Retinal pigment epithelial cell (primary cell): ENCODE results near the gene FRMD6.
"Not testable (repeated sequence)": the region's sequence is repeated elsewhere in the genome, so short reads cannot be mapped to it uniquely, and the experiment has no call there.

Source experiments
- DNase-seq: peaks from one replicate; pipeline ENCODE4 v3.0.0-alpha.2; 2010; ENCODE audit warnings: low read depth
- H3K4me3 ChIP-seq: 2 replicates; pipeline ENCODE4 v1.5.1; 2011; ENCODE audit warnings: mild to moderate bottlenecking, low read length, control low read depth, moderate library complexity
- TF ChIP-seq, protein P1 (sequence below): conservative IDR thresholded peaks from 2 replicates; pipeline ENCODE4 v1.5.1; 2011; ENCODE audit warnings: low read depth, low read length, control low read depth, inconsistent platforms

FRMD6 gene

DNA sequence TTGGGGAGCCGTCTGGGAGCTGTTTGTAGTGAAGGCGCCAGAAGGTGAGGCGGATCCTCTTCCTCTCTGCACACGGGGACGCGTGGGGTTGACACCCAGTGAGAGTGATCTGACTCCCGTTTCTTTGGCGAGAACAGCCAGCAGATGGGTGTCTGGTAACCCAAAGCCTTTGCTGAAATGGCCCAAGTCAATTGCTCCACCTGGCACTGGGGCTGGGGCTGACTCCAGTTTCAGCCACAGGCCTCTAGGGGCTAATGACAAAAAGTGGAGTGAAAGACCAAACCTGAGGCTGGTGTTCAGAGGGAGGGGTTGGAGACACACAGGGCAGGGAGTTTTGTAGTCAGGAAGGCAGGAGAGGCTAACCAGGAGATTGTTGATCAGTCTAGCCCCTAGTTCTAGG, 87.0 kb downstream of the FRMD6 start:
- TF ChIP-seq, protein P1, sequence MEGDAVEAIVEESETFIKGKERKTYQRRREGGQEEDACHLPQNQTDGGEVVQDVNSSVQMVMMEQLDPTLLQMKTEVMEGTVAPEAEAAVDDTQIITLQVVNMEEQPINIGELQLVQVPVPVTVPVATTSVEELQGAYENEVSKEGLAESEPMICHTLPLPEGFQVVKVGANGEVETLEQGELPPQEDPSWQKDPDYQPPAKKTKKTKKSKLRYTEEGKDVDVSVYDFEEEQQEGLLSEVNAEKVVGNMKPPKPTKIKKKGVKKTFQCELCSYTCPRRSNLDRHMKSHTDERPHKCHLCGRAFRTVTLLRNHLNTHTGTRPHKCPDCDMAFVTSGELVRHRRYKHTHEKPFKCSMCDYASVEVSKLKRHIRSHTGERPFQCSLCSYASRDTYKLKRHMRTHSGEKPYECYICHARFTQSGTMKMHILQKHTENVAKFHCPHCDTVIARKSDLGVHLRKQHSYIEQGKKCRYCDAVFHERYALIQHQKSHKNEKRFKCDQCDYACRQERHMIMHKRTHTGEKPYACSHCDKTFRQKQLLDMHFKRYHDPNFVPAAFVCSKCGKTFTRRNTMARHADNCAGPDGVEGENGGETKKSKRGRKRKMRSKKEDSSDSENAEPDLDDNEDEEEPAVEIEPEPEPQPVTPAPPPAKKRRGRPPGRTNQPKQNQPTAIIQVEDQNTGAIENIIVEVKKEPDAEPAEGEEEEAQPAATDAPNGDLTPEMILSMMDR = no peak
- no peak overlapping the region for H3K4me3 ChIP-seq
- no peak for DNase-seq

DNA sequence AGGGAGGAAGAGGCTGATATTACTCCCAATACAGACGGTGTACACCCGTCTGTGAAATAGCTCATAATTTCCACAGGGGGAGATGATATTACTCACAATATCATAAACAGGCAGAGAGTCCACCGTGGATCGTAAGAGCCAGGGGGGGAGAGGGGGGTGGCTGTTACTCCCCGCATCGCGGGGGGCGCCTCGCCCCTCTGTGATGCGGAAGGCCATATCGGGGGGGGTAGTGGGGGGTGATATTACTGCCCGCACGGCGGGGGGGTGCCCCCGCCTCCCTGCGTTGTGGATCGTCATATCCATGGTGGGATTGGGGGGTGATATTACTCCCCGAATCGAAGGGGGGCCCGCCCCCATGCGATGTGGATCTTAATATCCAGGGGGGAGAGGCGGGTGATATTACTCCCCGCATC, 91.9 kb downstream of the FRMD6 start:
- TF ChIP-seq, protein P1 = no peak
- no peak for DNase-seq
- H3K4me3 ChIP-seq = no peak overlapping the region

DNA sequence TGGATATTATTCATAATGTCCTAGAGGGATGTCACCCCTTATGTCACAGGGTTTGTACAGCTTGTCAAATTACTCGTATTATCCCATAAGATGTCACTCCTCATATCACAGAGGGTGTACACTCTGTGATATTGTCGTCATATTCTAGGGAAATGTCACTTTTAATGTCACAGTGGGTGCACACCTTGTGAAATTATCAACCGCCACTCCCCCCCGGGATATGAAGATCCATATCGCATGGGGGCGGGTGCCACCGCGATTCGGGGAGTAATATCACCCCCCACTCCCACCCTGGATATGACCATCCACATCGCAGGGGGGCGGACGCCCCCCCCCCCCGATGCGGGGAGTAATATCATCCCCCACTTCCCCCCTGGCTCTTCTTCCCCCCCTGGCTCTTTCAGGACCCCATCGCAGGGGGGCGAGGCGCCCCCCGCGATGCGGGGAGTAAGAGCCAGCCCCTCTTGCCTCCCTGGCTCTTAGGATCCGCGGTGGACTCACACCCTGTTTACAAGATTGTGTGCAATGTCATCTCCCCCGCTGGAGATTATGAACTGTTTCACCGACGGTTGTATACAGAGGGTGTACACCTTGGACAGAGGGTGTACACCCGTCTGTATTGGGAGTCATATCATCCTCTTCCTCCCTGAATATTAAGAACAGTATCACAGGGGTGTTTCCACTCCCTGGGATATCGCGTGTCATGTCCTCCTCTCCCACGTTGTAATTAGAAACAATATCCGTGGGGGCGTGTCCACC, 92.8 kb downstream of the FRMD6 start:
- TF ChIP-seq, protein P1 = no peak
- no peak overlapping the region for H3K4me3 ChIP-seq
- DNase-seq = no peak

DNA sequence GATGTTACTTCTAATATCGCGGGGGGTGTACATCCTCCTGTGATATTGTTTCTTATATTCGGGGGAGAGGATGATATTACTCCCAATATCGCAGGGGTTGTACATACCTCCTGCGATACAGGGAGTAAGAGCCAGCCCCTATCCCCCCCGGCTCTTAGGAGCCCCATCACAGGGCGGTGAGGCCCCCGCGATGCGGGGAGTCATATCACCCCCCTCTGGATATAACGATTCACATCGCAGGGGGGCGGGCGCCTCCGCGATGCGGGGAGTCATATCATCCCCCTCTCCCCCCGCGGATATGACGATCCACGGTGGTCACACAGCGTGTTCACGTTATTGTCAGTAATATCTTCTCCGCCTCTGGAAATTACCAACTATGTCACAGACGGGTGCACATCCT, 95.1 kb downstream of the FRMD6 start:
- DNase-seq, H3K4me3 ChIP-seq: not testable (repeated sequence)

- no peak overlapping the region for H3K4me3 ChIP-seq
- TF ChIP-seq, protein P1 = no peak
- DNase-seq = no peak
These were observed 98.8 kb downstream of the FRMD6 start for GRCh38 chr14:51750542-51750941.

DNA sequence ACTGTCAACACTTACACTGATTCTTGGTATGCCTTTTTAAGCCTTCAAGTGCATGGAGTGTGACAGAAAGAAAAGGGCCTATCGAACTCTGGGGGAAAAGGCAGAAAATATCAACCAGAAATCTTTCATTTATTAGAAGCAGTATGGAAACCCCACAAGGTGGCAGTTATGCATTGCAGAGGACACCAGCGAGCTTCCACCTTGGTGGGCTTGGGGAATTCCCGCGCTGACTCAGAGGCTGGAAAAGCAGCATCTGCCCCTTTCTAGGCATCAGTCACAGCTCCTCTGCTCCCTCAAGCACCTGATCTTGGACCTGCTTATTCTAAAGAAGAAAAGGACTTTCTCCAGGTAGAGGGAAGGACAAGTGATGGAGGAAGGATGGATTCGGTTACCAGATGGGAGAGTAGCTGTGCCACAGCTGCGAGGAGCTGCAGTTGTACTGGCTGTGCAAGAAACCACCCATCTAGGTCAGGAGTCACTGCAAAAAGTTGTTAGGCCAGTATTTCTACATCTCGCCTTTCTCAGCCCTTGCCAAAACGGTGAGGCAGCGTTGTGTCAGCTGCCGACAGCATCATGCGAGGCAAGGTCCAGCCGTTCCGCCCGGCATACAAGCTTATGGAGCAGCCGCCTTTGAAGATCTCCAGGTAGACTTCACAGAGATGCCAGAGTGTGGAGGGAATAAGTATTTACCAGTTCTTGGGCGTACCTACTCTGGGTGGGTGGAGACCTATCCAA, 100.1 kb downstream of the FRMD6 start:
- not testable (repeated sequence) for DNase-seq, H3K4me3 ChIP-seq

DNA sequence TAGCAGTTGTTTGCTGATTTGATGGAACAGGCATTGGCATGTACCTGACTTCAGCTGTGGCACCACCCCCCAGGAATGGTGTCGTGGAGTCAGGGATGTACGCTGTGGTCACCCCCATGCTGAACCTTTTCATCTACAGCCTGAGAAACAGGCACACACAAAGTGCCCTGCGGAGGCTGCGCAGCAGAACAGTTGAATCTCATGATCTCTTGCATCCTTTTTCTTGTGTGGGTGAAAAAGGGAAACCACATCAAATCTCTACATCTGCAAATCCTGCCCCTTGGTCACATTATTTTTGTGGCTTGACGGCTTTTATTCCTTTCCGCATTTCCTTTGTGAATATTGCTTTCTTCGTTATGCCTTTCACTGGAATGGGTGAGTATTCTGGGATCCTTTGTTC, 106.0 kb downstream of the FRMD6 start:
- not testable (repeated sequence) for H3K4me3 ChIP-seq, DNase-seq

DNA sequence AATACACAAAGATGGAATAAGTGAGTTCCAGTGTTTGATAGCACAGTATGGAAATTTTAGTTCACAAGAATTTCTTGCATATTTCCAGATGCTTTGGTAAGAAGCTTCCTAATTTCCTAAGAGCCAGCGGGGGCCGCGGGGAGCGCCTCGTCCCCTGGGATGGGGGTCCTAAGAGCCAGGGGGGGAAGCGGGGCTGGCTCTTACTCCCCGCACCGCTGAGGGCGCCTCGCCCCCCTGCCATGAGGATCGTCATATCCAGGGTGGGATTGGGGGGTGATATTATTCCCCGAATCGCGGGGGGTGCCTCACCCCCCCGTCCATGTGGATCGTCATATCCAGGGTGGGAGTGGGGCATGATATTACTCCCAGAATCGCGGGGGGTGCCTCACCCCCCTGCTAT, 108.2 kb downstream of the FRMD6 start:
- DNase-seq = no peak
- TF ChIP-seq, protein P1 = no peak
- H3K4me3 ChIP-seq = no peak overlapping the region

DNA sequence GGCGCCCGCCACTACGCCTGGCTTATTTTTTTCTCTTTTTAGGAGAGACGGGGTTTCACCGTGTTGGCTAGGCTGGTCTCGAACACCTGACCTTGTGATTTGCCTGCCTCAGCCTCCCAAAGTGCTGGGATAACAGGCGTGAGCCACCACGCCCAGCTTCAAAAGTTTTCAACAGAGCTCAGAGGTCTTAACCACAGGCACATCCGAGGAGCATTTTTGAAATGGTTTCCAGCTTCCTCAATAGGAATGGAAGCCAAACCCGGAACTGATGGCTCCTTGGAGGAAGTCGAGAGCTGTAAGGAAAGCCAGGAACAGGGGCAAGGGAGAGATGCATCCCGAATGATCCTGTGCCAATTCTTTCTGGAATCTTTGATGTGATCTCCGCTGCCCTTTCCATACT, 114.0 kb downstream of the FRMD6 start:
- not testable (repeated sequence) for H3K4me3 ChIP-seq, DNase-seq

GRCh38 chr14:51766586-51766985, 114.9 kb downstream of the FRMD6 start:
- H3K4me3 ChIP-seq, DNase-seq: not testable (repeated sequence)

GRCh38 chr14:51769261-51769660, 117.6 kb downstream of the FRMD6 start:
- not testable (repeated sequence) for H3K4me3 ChIP-seq, DNase-seq
